Measurements from ENCODE around the gene DSG1. TPM values are rescaled to one million over a fixed set of nuclear protein-coding genes. Genes with fewer than 3 reads are reported as not detected.

The DSG1 gene
- total and polyA plus RNA-seq, 12 donors: under 0.01 to 2.6 (median 0.84) TPM

- intact Hi-C loops (cut with DNase I): loop anchor here in 2 of 10 donors (5.0 to 10.0 kb wide), 3 partner anchors 95 to 122 kb away; no protein-coding TSS in a partner anchor
- WGBS, 2 donors: 43 to 48% methylated on average over 6 of the region's 6 CpGs
- Histone ChIP-seq H3K9me3 (no peaks in the 10 kb centered on the region), H3K27me3 (no peaks in the 10 kb centered on the region), H3K4me3 (no peak overlapping the region), H3K27ac (peak overlapping the region in 8 of 10 donors; percentile 5 to 73 (median 62)), H3K36me3 (no peaks in the 10 kb centered on the region), H3K4me1 (peaks cover 0 to 23% (median 14%) of the 10 kb centered on the region in 9 donors)
- peak in 3 of 9 donors; percentile 14 to 28 (median 14) for TF ChIP-seq CTCF (IDR thresholded peaks at IDR 0.05)
- ATAC-seq (peak; percentile 28 to 95 (median 79)), DNase-seq (peak in 1 of 2 donors; percentile 31)
Observed at GRCh38 chr18:31396796-31397612, 79.0 kb downstream of the DSG1 start.

- H3K27ac ChIP-seq: no peak overlapping the region
- ATAC-seq (no peak), DNase-seq (no peak)
- peaks cover 0 to 23% (median 14%) of the 10 kb centered on the region in 9 donors for H3K4me1 ChIP-seq
- TF ChIP-seq CTCF (IDR thresholded peaks at IDR 0.05): no peak
- H3K4me3 ChIP-seq: no peak overlapping the region
- H3K36me3 ChIP-seq: no peaks in the 10 kb centered on the region
- H3K27me3 ChIP-seq: no peaks in the 10 kb centered on the region
- intact Hi-C loops (cut with DNase I): loop anchor here in 2 of 10 donors (5.0 to 10.0 kb wide), 3 partner anchors 96 to 123 kb away; no protein-coding TSS in a partner anchor
- H3K9me3 ChIP-seq: no peaks in the 10 kb centered on the region
- 62 to 70% methylated on average over 2 of the region's 2 CpGs for WGBS, 2 donors
Observed at GRCh38 chr18:31398191-31398590, 80.2 kb downstream of the DSG1 start.

GRCh38 chr18:31399306-31400032 is 81.5 kb downstream of the DSG1 start:
- Histone ChIP-seq H3K27me3 (no peaks in the 10 kb centered on the region), H3K36me3 (no peaks in the 10 kb centered on the region), H3K27ac (no peak overlapping the region), H3K9me3 (no peaks in the 10 kb centered on the region), H3K4me3 (no peak overlapping the region), H3K4me1 (peaks cover 0 to 23% (median 14%) of the 10 kb centered on the region in 9 donors)
- DNase-seq (no peak), ATAC-seq (no peak)
- no peak for TF ChIP-seq CTCF (IDR thresholded peaks at IDR 0.05)
- WGBS, 2 donors: 61 to 70% methylated on average over 6 of the region's 6 CpGs
- intact Hi-C loops (cut with DNase I): loop anchor here in 2 of 10 donors (5.0 to 10.0 kb wide), 3 partner anchors 97 to 125 kb away; no protein-coding TSS in a partner anchor

Data from heart right ventricle (tissue), 16 donors.